D341Med (cell line): Measurements from ENCODE around the gene KRT82.
"Not testable (repeated sequence)": the region's sequence is repeated elsewhere in the genome, so short reads cannot be mapped to it uniquely, and the experiment has no call there.

Experiments used
- DNase-seq: peaks from one replicate; pipeline ENCODE4 v3.0.0; 2012; ENCODE audit warnings: low spot score

KRT82 gene

DNA sequence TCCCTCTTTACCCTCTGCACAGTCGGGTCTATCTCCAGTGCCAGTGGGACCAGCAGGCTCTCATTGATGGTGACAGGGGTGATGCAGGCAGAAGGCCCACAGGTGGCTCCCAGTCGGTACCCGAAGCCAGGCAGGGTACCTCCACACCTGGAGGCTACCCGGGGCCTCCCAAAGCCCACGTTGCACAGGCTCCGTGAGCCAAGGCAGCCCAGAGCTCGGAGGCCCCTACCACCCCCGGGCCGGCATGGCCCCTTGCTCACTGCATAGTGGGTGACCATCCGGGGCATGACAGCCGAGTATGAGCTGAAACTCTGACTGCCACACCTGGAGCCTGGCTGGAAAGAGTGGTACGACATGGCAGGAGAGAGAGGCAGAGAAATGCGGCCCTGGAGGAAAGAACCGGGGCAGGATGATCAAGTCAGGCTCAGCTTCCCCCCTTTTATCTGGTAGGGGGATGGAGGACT, at the start of gene KRT82:
KRT82 (minus strand) TSS at position 414 of the 464 bp plus-strand sequence; CDS start at position 356, 58 bp downstream.
- no peak for DNase-seq

DNA sequence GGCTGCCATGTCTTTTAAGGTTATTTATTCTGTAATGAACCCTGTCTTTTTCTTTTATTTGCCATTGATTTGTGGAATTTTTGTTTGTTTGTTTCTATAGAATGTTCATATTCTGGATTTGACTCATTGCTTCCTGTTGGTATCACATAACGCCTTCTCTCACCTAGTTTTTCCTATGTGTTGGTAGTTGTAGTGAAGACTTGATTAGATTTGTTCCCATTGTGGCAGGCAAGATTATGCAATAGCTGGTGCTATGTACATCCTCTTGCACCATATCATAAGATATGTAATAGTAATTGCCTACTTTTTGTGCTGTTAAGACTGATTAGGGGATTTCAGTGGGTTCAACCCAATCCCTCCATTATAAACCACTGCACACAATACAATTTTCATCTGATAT, 49.7 kb upstream of the KRT82 start:
- no peak for DNase-seq

GRCh38 chr12:52454411-52455201, 48.5 kb upstream of the KRT82 start:
- no peak for DNase-seq

GRCh38 chr12:52452101-52452500, 46.0 kb upstream of the KRT82 start, which contains the start of gene KRT6B:
Gene KRT6B, minus strand, starts transcription at chr12:52452146. Its CDS starts 68 bp downstream, at chr12:52452078.
- no peak for DNase-seq

DNA sequence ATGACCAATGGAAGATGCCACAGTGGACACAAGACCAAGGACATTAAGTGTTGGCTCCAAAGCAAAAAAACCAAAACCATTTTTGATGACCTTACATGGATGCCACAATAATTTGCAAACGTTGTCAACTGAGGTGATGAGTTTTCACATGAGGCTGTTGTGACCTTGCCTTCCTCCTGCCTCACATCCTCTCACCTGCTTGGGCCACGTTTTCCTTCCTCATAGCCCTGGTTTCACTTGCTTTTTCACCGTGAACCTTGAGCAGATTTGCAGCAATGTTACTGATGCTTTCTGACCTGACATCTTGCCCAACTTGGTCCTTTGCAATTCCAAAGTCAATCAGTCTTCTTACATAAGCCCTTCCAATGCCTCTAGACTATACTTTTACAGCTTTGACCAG, 42.1 kb upstream of the KRT82 start:
- DNase-seq = no peak

- DNase-seq = not testable (repeated sequence)
Measured at GRCh38 chr12:52447196-52447595, 41.1 kb upstream of the KRT82 start.

- DNase-seq = no peak
Measured at GRCh38 chr12:52446367-52447045, 40.4 kb upstream of the KRT82 start.

- no peak for DNase-seq
Measured at GRCh38 chr12:52445876-52446275, 39.7 kb upstream of the KRT82 start.

DNA sequence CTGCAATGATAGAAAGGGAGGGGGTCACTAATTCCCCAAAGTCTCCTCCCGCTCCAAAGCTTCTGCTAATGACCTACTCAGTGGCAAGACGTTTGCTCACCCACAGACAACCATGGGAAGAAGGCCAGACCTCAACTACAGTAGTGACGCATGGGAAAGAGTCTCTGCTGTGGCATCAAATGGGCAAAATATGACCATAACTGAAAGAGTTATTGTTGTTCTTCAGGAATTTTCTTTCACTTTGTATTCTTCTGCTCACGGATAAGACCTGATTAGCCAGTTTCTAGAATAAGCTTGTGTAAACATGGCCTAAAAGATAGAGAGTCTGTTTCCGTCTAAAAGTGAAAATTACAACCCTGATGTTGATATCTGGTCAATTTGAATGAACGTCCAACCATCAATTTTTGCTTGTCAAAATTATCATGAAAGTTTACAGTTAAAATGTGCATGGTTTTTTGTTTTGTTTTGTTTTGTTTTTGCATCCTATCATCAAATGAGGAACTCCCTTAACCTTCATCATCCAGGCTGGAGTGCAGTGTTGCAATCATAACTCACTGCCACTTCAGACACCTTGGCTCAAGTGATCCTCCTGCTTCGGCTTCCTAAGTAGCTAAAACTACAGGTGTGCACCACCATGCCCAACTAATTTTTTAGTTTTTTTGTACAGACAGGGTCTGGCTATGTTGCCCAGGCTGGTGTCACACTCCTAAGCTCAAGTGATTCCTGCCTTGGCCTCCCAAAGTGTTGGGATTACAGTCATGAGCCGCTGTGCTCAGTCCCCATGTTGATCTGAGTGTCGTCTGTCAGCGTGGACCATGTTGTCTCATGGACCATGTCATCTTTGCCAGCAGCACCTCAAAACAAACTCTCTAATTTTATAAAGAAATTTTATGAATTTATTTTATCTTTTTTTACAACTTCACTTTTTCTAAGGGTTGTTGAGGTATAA, 38.8 kb upstream of the KRT82 start:
- DNase-seq = no peak

DNA sequence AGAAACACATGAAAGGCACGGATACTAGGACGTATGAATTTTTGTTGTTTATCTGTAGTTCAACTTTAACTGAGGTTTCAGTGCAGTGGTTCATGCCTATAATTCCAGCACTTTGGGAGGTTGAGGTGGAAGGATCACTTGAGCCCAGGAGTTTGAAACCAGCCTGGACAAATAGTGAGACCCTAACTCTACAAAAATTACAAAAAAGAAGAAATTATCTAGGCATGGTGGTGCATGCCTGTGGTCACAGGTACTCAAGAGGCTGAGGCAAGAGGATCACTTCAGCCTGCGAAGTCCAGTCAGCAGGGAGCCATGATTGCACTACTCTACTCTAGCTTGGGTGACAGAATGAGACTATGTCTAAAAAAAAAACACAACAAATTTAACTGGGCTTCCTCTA, 37.8 kb upstream of the KRT82 start:
- no peak for DNase-seq

GRCh38 chr12:52442600-52443061, 36.5 kb upstream of the KRT82 start:
- no peak for DNase-seq

DNA sequence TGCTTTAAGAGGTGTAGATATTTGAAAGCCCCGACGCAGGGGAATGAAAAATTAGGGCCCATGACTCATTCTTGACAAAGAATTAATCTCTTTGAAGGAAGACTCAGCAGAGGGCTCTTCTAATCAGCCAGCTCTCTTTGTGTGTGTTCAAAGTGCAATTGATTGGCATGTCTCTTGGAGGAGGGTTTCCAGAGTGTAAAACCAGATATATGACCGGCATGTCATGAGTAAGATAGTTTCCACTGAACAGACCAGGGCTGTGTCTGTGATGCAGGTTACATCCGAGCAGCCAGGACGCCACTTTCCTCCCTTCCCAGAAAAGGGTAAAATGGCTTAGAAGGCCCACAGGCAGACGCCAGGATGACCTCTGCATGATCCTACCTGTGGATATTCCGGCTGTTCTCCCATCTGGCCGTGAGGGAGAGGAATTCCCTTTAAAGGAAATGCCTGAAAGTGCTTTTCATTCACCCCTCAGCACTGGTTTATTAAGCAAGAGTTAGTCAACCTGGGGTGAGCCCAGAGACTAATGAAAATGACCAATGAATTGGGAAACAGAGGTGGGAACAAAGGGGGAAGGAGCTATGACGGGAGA, 35.3 kb upstream of the KRT82 start:
- DNase-seq = no peak

GRCh38 chr12:52440821-52441319, 34.7 kb upstream of the KRT82 start:
- no peak for DNase-seq

GRCh38 chr12:52439845-52440244, 33.7 kb upstream of the KRT82 start:
- DNase-seq = no peak

DNA sequence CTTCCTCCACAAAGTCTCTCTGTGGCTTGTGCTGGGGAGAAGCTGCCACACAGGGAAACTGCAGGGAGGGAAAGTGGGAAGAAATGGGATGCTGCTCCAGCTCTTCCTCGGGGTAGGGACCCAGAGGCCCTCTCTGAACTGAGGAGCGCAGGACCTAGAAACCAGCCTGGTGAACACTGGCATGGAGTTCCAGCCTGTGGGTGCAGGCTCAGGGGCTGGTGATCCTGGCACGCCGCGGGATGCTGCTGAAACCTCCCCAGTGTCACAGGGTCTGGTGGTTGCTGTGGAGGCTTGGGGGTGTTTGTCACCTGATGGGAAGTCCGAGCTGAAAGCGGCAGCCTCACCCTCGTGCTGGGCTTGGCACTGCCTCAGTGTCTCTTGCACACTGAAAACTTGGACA, 33.3 kb upstream of the KRT82 start:
- DNase-seq = no peak

- DNase-seq = no peak
Measured at GRCh38 chr12:52438305-52439301, 32.5 kb upstream of the KRT82 start.

DNA sequence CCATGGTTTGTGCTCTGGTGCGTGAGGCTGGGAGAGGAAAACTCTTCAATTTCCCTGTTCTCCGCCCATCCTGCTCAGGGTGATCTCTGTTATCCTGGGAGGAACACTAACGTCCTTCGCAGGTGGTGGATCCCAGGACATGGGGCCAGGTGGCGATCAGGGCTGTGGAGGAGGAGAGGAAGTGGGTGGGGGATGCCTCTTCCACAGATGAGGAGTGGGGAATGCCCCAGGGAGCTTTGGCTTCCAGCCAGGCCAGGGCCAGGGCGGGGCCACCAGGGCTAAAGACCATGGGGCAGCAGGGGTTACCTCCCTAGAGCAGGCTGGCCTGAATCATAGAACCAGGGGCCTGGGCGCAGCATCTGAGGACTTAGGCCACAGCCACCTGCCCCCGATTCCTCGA, 31.4 kb upstream of the KRT82 start:
- no peak for DNase-seq

- DNase-seq = no peak
Measured at GRCh38 chr12:52436828-52437474, 30.8 kb upstream of the KRT82 start.

DNA sequence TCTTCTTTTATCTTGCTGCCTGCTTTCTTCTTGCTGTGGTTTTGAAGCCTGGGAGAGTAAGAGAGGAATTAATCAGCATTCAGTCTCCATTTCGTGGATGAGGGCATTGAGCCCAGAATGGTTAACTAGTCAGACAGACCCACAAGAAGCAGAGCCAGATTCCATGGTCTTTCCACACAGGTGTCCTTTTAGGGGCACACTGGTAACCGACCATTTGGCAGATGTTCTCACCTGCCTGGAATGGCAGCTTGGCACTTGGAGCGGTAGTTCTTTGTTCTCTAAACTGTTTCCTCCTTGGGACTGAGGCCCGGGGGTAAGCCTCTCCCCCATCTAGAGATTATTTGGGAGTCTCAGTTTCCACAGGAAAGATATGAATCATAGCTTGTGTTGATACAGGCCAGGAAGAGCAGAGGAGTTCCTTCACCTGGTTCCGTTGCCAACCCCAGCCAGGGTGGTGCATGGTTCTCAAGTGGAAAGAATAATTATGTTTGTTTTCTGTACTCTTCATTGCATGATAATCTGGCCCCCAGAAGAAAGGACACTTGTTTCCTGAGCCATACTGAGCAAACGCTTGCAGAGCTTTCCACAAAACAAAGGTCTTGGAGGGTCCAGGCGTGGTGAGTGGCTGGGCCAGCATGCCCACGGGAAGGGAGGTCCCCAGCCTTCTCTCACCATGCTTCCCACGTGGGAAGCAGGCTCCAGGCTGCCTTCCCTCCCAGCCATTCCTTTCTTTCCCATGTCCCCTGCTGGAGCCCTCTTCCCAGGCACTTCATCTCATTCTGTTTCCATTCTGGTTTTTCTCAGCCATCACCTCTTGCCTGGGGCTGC, 30.1 kb upstream of the KRT82 start:
- no peak for DNase-seq
